Stimulated activated CD4-positive, alpha-beta T cell treated with anti-CD3 and anti-CD28 coated beads, Interleukin-12 subunit alpha, Interleukin-12 subunit beta, amount 100 ng/mL, for 48 hours (primary cell): Measurements from ENCODE around the gene CGREF1.
A peak's percentile ranks its signal among the peaks of the same experiment; 100 is the strongest.
"Not testable (repeated sequence)": the region's sequence is repeated elsewhere in the genome, so short reads cannot be mapped to it uniquely, and the experiment has no call there.

Experiments used
- DNase-seq, 3 donors: peaks; one replicate each; pipeline ENCODE4 v3.0.0-alpha.2; 2020; ENCODE audit warnings: low read depth in 2 of 3, low spot score in 1 of 3

CGREF1 gene

DNA sequence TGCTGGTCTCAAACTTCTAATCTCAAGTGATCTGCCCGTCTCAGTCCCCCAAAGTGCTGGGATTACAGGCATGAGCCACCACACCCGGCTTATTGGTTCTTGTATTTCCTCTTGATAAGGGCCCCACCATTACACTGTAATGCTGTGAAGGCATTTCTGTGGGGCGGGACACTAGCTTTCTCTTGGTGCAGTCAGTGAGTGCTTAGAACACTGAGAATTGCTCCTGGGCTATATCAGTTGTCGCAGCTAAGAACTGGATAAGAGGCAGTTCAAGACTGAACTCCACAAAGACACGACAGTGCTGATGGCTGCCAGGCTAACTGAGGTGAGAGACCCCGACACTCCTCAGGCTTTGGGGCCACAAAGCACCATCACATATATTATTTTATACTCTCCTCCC lies 30.3 kb downstream of the CGREF1 start:
- DNase-seq, result no peak

DNA sequence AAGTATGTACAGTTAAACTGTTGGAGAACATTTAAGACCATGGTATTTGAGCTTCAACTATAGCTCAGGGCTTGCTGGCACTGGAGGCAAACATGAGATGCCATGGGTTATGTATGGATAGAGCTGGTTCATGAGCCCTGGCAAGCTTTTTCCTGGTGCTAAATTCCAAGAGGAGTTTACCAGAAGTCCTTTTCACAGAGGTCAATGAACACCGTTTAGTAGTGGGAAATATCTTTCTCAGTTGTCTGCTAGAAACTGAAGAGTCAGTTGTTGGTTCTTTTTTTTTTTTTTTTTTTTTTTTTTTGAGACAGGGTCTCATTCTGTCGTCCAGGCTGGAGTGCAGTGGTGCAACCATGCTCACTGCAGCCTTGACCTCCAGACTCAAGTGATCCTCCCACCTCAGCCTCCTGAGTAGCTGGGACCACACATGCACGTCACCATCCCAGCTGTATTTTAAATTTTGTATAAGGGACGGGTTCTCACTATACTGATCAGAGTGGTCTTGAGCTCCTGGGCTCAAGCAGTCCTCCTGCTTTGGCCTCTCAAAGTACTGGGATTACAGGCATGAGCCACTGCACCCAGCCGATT lies 31.0 kb downstream of the CGREF1 start:
- DNase-seq, result no peak

DNA sequence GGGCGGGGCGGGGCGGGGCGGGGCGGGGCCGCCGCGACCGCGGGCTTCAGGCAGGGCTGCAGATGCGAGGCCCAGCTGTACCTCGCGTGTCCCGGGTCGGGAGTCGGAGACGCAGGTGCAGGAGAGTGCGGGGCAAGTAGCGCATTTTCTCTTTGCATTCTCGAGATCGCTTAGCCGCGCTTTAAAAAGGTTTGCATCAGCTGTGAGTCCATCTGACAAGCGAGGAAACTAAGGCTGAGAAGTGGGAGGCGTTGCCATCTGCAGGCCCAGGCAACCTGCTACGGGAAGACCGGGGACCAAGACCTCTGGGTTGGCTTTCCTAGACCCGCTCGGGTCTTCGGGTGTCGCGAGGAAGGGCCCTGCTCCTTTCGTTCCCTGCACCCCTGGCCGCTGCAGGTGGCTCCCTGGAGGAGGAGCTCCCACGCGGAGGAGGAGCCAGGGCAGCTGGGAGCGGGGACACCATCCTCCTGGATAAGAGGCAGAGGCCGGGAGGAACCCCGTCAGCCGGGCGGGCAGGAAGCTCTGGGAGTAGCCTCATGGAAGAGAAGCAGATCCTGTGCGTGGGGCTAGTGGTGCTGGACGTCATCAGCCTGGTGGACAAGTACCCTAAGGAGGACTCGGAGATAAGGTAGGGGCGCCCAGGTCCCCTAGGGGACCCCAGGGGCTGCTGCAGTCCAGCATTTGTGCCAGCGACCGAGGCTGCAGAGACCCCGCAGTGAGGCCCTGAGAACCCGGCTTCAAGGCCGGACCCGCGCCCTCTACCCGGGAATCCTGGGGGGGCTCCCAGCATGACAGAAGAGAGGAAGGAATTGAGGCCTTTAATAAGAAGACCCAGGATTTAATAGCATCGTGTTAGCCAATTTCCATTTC lies 32.0 kb downstream of the CGREF1 start, which contains the start of gene KHK:
Gene KHK (plus strand): TSS at position 49 of the 870 bp plus-strand sequence. CDS start 488 bp downstream, at position 537.
- DNase-seq, result peak in 1 of 3 donors; percentile 20

GRCh38 chr2:27086090-27086723 lies 32.7 kb downstream of the CGREF1 start:
- DNase-seq, result peak; percentile 96 to 97 (median 97)

GRCh38 chr2:27085673-27086089 lies 33.2 kb downstream of the CGREF1 start:
- peak in 1 of 3 donors; percentile 32 for DNase-seq

- no peak for DNase-seq
These were observed 33.8 kb downstream of the CGREF1 start for GRCh38 chr2:27085062-27085672.

GRCh38 chr2:27084297-27085061 lies 34.4 kb downstream of the CGREF1 start:
- DNase-seq, result no peak

GRCh38 chr2:27083410-27084296 lies 35.3 kb downstream of the CGREF1 start:
- DNase-seq, result no peak

GRCh38 chr2:27082773-27083409 lies 36.0 kb downstream of the CGREF1 start:
- no peak for DNase-seq

- no peak for DNase-seq
These were observed 36.8 kb downstream of the CGREF1 start for GRCh38 chr2:27081984-27082772.

DNA sequence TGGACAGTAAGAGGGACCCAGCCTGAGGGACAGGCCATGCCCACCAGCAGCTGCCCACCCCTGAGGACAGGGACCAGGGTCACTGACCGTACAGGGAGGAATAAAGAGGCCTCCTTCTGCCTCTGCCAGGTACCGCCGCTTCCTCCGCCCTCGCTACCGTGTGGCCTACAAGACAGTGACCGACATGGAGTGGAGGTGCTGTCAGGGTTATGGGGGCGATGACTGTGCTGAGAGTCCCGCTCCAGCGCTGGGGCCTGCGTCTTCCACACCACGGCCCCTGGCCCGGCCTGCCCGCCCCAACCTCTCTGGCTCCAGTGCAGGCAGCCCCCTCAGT lies 38.4 kb downstream of the CGREF1 start:
- DNase-seq, result no peak

- no peak for DNase-seq
These were observed 38.8 kb downstream of the CGREF1 start for GRCh38 chr2:27080140-27080469.

- DNase-seq, result no peak
These were observed 39.4 kb downstream of the CGREF1 start for GRCh38 chr2:27079233-27080139.

DNA sequence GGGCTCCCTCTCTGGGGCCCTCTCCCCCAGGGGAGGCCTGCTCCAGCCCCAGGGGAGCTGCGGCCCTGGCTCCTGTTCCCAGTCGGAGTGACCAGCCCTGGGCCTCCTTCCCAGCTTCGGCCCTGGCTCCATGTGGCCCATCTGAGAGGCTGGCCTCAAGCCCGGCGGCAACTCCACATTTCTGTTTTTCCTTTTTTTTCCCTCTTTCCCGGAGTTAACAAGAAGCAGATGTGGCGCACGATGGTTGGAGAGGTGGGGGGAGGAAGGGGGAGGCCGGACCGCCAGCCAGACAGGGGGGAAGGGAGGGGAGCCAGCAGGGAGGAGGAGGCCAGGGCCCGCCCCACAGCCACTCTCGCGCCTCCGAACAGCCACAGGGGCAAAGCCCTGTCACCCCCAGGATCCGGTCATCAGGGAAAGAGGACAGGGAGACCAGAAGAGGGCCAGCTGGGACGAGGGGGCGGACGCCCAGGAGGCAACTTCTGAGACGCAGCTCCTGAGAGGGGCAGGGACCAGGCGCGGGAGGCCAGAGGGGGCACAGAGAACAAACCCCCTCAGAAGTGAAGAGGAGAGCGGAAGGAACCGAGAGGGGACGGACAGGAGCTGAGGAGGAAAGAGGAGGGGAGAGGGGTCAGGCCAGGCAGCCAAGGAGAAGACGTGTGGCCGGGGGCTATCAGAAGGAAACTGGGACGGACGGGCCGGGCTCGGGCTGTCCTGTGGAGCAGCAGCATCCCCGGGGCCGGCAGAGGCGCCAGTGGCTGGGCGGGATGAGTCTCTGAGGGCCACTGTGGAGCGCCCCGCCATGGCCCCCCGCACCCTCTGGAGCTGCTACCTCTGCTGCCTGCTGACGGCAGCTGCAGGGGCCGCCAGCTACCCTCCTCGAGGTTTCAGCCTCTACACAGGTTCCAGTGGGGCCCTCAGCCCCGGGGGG lies 40.4 kb downstream of the CGREF1 start, which contains the start of gene EMILIN1:
Gene EMILIN1 (plus strand): TSS at position 349 of the 928 bp plus-strand sequence. CDS start 451 bp downstream, at position 800.
- DNase-seq, result no peak

DNA sequence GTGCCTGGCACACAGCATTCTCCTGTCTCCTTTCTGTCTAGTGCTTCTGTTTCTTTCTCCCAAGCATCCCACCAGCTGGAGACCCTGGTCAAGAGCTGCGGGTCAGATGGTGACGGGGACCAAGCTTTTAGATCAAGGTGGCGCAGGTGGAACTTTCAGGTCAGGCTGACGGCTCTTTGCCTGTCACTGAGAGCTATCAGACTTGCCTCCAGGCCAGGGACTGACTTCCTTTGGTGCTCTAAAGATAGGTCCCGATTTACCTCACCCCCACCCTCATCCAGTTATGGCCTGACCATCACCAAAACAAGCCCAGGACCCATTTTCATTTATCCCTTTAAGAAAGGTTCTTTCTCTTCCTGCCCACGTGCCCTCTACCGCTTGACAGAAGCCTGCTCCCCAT lies 41.7 kb downstream of the CGREF1 start:
- no peak for DNase-seq

DNA sequence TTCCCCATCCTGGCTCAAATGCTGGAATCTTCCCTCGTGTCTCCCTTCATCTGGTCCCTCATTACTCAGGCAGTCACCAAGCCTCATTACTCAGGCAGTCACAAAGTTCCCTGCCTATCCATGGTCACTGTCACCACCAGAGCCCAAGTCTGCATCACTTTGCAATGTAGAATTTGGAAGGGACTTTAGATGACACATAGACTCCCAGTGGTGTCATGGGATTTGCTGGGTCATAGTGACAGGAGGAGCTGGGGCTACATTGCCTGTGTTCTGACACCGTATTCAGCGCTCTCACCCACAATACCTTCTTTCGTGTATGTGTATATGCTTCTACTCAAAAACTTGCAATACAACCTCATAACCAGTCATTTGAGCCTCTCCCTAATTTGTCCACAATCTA lies 42.6 kb downstream of the CGREF1 start:
- no peak for DNase-seq

GRCh38 chr2:27075566-27075871 lies 43.4 kb downstream of the CGREF1 start:
- DNase-seq, result not testable (repeated sequence)
